SK-N-MC (cell line): ENCODE measurements around the gene DNAJA4.

Source experiments
- EZH2 ChIP-seq: fragments of 200-600 bp; sonication (generic); IDR thresholded peaks from one replicate; pipeline ENCODE4 v1.6.1; 2017; ENCODE audit warnings: antibody characterized with exemption
- POLR2AphosphoS5 ChIP-seq: IDR thresholded peaks from 2 replicates; pipeline ENCODE4 v1.6.1; 2012; ENCODE audit warnings: mild to moderate bottlenecking, low read depth, low read length, borderline replicate concordance

GRCh38 chr15:78315686-78316282, 51.4 kb downstream of the DNAJA4 start:
- no peak for TF ChIP-seq POLR2AphosphoS5
- TF ChIP-seq EZH2, result no peak
